Measurements from ENCODE around the gene SPATC1L.

The SPATC1L gene

GRCh38 chr21:46149205-46149901, 34.9 kb downstream of the SPATC1L start:
- no peak for TF ChIP-seq GATA3 (IDR thresholded peaks at IDR 0.05; ENCODE audit: low read depth, low read length)
- no peak for TF ChIP-seq GATA2 (IDR thresholded peaks at IDR 0.05; ENCODE audit: low read depth, low read length)

- TF ChIP-seq GATA3 (IDR thresholded peaks at IDR 0.05; ENCODE audit: low read depth, low read length) (no peak), GATA2 (IDR thresholded peaks at IDR 0.05; ENCODE audit: low read depth, low read length) (no peak)
These were observed 36.2 kb downstream of the SPATC1L start for GRCh38 chr21:46148106-46148505.

GRCh38 chr21:46146856-46147255, 37.4 kb downstream of the SPATC1L start:
- no peak for TF ChIP-seq GATA2 (IDR thresholded peaks at IDR 0.05; ENCODE audit: low read depth, low read length)
- no peak for TF ChIP-seq GATA3 (IDR thresholded peaks at IDR 0.05; ENCODE audit: low read depth, low read length)

GRCh38 chr21:46145840-46146691, 38.2 kb downstream of the SPATC1L start:
- TF ChIP-seq GATA2 (IDR thresholded peaks at IDR 0.05; ENCODE audit: low read depth, low read length) = no peak
- no peak for TF ChIP-seq GATA3 (IDR thresholded peaks at IDR 0.05; ENCODE audit: low read depth, low read length)

- TF ChIP-seq GATA2 (IDR thresholded peaks at IDR 0.05; ENCODE audit: low read depth, low read length) = no peak
- TF ChIP-seq GATA3 (IDR thresholded peaks at IDR 0.05; ENCODE audit: low read depth, low read length) = no peak
These were observed 39.0 kb downstream of the SPATC1L start for GRCh38 chr21:46145159-46145839.

- TF ChIP-seq GATA3 (IDR thresholded peaks at IDR 0.05; ENCODE audit: low read depth, low read length) (no peak), GATA2 (IDR thresholded peaks at IDR 0.05; ENCODE audit: low read depth, low read length) (no peak)
These were observed 39.7 kb downstream of the SPATC1L start for GRCh38 chr21:46144464-46145070.

- no peak for TF ChIP-seq GATA3 (IDR thresholded peaks at IDR 0.05; ENCODE audit: low read depth, low read length)
- no peak for TF ChIP-seq GATA2 (IDR thresholded peaks at IDR 0.05; ENCODE audit: low read depth, low read length)
These were observed 41.4 kb downstream of the SPATC1L start for GRCh38 chr21:46142582-46143473.

GRCh38 chr21:46141767-46142581, 42.3 kb downstream of the SPATC1L start:
- TF ChIP-seq GATA3 (IDR thresholded peaks at IDR 0.05; ENCODE audit: low read depth, low read length) (no peak), GATA2 (IDR thresholded peaks at IDR 0.05; ENCODE audit: low read depth, low read length) (no peak)

GRCh38 chr21:46139686-46140085, 44.6 kb downstream of the SPATC1L start:
- no peak for TF ChIP-seq GATA2 (IDR thresholded peaks at IDR 0.05; ENCODE audit: low read depth, low read length)
- TF ChIP-seq GATA3 (IDR thresholded peaks at IDR 0.05; ENCODE audit: low read depth, low read length) = no peak

- TF ChIP-seq GATA2 (IDR thresholded peaks at IDR 0.05; ENCODE audit: low read depth, low read length) = no peak
- TF ChIP-seq GATA3 (IDR thresholded peaks at IDR 0.05; ENCODE audit: low read depth, low read length) = no peak
These were observed 45.8 kb downstream of the SPATC1L start for GRCh38 chr21:46138383-46138970.

- TF ChIP-seq GATA2 (IDR thresholded peaks at IDR 0.05; ENCODE audit: low read depth, low read length) (no peak), GATA3 (IDR thresholded peaks at IDR 0.05; ENCODE audit: low read depth, low read length) (no peak)
These were observed 46.4 kb downstream of the SPATC1L start for GRCh38 chr21:46137908-46138307.

GRCh38 chr21:46136739-46137349, 47.4 kb downstream of the SPATC1L start:
- TF ChIP-seq GATA3 (IDR thresholded peaks at IDR 0.05; ENCODE audit: low read depth, low read length) = no peak
- TF ChIP-seq GATA2 (IDR thresholded peaks at IDR 0.05; ENCODE audit: low read depth, low read length) = no peak
